ENCODE results near the gene CEP104.

Gene CEP104

GRCh38 chr1:3785456-3786157 is 71.4 kb downstream of the CEP104 start:
- H3K4me3 ChIP-seq (ENCODE audit: low read depth, low read length): no peak overlapping the region
- in situ Hi-C loops (cut with HindIII; ENCODE audit: low sequenced_read_pairs): no loop called here
- TF ChIP-seq, protein P1, sequence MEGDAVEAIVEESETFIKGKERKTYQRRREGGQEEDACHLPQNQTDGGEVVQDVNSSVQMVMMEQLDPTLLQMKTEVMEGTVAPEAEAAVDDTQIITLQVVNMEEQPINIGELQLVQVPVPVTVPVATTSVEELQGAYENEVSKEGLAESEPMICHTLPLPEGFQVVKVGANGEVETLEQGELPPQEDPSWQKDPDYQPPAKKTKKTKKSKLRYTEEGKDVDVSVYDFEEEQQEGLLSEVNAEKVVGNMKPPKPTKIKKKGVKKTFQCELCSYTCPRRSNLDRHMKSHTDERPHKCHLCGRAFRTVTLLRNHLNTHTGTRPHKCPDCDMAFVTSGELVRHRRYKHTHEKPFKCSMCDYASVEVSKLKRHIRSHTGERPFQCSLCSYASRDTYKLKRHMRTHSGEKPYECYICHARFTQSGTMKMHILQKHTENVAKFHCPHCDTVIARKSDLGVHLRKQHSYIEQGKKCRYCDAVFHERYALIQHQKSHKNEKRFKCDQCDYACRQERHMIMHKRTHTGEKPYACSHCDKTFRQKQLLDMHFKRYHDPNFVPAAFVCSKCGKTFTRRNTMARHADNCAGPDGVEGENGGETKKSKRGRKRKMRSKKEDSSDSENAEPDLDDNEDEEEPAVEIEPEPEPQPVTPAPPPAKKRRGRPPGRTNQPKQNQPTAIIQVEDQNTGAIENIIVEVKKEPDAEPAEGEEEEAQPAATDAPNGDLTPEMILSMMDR (IDR thresholded peaks at IDR 0.05; ENCODE audit: low read depth, low read length): peak; percentile 44
- no peak for DNase-seq (ENCODE audit: low read depth, low spot score)

GRCh38 chr1:3785045-3785444 is 72.0 kb downstream of the CEP104 start:
- TF ChIP-seq, protein P1 (IDR thresholded peaks at IDR 0.05; ENCODE audit: low read depth, low read length): no peak
- no peak overlapping the region for H3K4me3 ChIP-seq (ENCODE audit: low read depth, low read length)
- in situ Hi-C loops (cut with HindIII; ENCODE audit: low sequenced_read_pairs): no loop called here
- no peak for DNase-seq (ENCODE audit: low read depth, low spot score)

- TF ChIP-seq, protein P1 (IDR thresholded peaks at IDR 0.05; ENCODE audit: low read depth, low read length): no peak
- no peak overlapping the region for H3K4me3 ChIP-seq (ENCODE audit: low read depth, low read length)
- in situ Hi-C loops (cut with HindIII; ENCODE audit: low sequenced_read_pairs): no loop called here
- no peak for DNase-seq (ENCODE audit: low read depth, low spot score)
Observed at GRCh38 chr1:3783651-3784474, 73.1 kb downstream of the CEP104 start.

- in situ Hi-C loops (cut with HindIII; ENCODE audit: low sequenced_read_pairs): no loop called here
- DNase-seq (ENCODE audit: low read depth, low spot score): no peak
- TF ChIP-seq, protein P1 (IDR thresholded peaks at IDR 0.05; ENCODE audit: low read depth, low read length): no peak
- no peak overlapping the region for H3K4me3 ChIP-seq (ENCODE audit: low read depth, low read length)
Observed at GRCh38 chr1:3780901-3781300, 76.1 kb downstream of the CEP104 start.

- in situ Hi-C loops (cut with HindIII; ENCODE audit: low sequenced_read_pairs): no loop called here
- H3K4me3 ChIP-seq (ENCODE audit: low read depth, low read length): no peak overlapping the region
- TF ChIP-seq, protein P1 (IDR thresholded peaks at IDR 0.05; ENCODE audit: low read depth, low read length): no peak
- no peak for DNase-seq (ENCODE audit: low read depth, low spot score)
Observed at GRCh38 chr1:3779912-3780416, 77.0 kb downstream of the CEP104 start.

DNA sequence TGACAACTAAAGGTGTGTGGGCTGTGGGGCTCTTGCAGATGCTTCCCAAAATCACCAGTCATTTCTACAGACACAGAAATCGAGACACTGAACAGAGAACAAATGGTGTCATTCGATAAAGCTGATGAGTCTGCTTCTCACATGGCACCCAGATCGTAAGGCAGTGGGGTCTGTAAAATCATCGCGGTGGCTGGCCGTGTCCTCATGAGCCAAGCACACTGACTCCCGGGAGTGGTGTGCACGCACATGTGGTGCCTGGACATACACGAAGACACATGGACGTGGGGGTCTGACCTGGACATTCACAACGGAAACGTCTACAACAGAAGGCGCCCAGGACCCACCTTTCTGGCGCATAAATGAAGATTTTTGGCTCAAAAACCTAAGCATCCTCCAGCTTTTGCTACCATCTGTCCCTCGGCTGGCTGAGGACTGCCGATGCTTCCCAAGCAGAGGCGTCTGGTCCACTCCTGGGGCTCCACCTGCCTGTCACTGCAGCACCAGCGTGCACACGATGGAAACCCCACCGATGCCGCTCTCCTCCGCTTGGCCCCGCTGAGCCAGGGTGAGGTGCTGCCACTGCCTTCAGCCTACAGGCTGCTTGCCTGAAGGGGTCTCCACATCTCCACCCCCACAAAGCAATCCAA is 77.6 kb downstream of the CEP104 start:
- in situ Hi-C loops (cut with HindIII; ENCODE audit: low sequenced_read_pairs): no loop called here
- H3K4me3 ChIP-seq (ENCODE audit: low read depth, low read length): no peak overlapping the region
- TF ChIP-seq, protein P1 (IDR thresholded peaks at IDR 0.05; ENCODE audit: low read depth, low read length): no peak
- no peak for DNase-seq (ENCODE audit: low read depth, low spot score)
